Activated naive CD4-positive, alpha-beta T cell treated with anti-CD3 and anti-CD28 coated beads, Interleukin-2, amount 50 U/mL, for 16 hours (primary cell): ENCODE measurements around the gene ARL5A.

ENCODE experiments used
- DNase-seq: peaks from one replicate; pipeline ENCODE4 v3.0.0-alpha.2; 2020

ARL5A gene

DNA sequence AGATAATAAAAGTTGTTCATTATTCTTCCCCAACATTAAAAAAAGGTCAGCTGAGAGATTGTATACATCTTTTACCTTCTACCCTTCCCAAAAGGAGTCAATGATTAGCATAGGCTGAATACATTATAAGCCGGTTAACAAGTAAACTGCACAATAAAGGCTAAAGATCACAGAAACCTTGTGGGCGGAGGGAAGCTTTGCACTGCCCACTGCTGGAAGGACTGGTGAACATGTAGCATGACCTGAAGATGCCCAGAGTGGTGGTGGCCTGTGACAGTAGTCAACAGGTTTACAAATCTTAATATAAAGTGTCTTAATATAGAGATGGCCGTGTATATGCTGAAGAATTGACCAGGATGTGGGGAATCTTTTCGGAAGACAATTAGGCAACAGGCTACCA lies 35.6 kb downstream of the ARL5A start:
- DNase-seq = no peak

GRCh38 chr2:151791545-151791944 lies 36.7 kb downstream of the ARL5A start:
- DNase-seq = no peak

- no peak for DNase-seq
Observed at GRCh38 chr2:151790689-151791088, 37.5 kb downstream of the ARL5A start.

DNA sequence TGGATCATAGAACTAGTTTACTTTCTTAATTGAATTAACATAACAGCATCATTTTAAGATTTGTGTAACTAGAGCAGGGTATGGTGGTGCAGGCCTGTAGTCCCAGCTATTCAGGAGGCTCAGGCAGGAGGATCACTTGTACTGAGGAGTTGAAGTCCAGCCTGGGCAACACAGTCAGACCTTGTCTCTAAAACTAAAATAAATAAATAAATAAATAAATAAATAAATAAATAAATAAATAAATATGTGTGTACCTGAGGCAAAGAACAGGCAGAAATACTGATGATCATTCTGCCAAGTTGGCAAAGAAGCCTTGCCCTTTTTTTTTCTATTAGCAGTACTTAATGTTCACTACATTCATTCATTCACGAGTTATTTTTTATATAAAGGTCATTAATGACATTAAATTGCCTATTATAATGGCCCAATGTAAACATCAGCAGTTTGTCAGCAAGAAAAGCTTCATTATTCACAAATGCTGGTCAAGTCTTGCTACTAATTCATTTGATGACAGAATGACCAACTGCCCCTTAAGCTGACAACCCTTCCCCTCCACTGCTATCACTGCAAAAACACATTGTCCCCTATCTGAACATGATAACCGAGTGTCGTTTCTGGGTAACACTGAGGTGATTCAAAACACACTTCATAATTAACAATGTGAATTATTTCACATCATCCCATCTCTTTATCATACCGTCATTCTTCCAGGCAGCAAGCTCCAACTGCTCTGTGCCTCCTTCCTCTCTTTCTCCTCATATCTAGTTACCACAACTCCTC lies 39.0 kb downstream of the ARL5A start:
- no peak for DNase-seq

- no peak for DNase-seq
Observed at GRCh38 chr2:151786483-151786882, 41.7 kb downstream of the ARL5A start.

DNA sequence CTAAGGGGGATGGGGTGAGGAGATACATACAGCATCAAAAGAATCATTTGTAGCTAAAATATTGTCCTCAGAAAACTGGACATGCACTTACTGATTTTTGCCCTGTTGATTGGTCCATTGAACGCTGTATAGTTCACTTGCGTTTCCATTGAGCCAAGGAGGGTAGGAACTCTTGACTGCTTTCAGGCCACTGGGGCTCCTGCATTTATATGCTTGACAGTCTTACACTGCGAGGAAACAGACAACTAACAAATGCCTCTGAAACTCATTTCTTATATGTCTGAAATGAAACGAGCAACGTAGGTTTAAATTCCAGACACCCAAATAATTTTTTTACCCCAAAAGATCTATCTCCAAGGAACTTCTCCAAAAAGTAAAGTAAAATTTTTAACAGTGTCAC lies 42.1 kb downstream of the ARL5A start:
- no peak for DNase-seq

DNA sequence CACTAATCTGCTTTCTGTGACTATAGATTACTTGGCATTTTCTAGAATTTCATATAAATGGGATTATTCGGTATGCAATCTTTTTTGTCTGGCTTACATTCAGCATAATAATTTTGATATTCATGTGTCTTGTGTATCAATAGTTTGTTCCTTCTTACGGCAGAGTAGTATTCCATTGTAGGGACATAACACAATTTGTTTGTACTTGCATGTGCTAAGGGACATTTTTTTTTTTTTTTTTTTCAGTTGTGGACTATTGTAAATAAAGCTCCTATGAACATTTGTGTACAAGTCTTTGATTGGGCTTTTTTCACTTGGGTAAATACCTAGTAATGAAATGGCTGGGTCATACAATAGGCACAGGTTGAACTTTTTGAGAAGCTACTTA lies 45.1 kb downstream of the ARL5A start:
- DNase-seq = no peak

- DNase-seq = no peak
Observed at GRCh38 chr2:151782378-151783132, 45.7 kb downstream of the ARL5A start.

GRCh38 chr2:151781642-151782041 lies 46.6 kb downstream of the ARL5A start:
- DNase-seq = no peak

DNA sequence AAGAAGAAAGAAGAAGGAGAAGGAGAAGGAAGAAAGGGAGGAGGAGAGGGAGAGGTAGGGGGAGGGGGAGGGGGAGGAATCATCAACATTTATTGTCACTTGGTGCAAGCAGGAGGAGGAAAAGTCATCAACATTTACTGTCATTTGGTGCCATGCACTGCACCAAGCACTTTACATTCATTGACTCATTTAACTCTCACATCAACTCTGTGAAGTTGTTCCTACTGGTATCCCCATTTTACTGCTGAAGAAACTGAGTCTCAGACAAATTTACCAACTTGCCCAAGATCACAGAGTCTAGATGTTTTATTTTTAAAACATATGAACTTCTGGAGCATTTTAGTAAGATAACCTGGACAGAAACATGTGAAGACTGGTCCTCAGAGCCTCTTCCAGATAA lies 47.3 kb downstream of the ARL5A start:
- no peak for DNase-seq

- DNase-seq = no peak
Observed at GRCh38 chr2:151777935-151778334, 50.3 kb downstream of the ARL5A start.

DNA sequence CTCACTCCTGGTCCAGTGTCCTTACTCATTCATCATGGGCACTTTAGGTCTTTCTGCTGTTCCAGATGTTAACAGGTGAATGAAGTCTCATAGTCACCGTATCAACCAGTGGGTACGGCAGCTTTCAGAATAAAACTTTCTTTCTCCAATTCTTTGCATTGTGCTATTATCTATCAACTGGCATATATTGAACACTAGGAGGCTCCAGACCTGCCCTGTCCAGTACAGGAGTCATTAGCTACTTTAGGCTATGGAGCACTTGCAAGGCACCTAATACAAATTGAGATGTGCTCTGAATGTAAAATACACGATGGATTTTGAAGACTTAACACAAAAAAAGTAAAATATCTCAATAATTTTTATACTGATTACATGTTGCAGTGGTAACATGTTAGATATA lies 50.7 kb downstream of the ARL5A start:
- DNase-seq = no peak

GRCh38 chr2:151776367-151776766 lies 51.9 kb downstream of the ARL5A start:
- DNase-seq = no peak

GRCh38 chr2:151775057-151775740 lies 53.0 kb downstream of the ARL5A start:
- DNase-seq = no peak

GRCh38 chr2:151774506-151774905 lies 53.7 kb downstream of the ARL5A start:
- no peak for DNase-seq

GRCh38 chr2:151771599-151772358 lies 56.4 kb downstream of the ARL5A start:
- DNase-seq = no peak

GRCh38 chr2:151770995-151771394 lies 57.2 kb downstream of the ARL5A start:
- DNase-seq = no peak

GRCh38 chr2:151769606-151770005 lies 58.6 kb downstream of the ARL5A start:
- DNase-seq = no peak

GRCh38 chr2:151767536-151767935 lies 60.7 kb downstream of the ARL5A start:
- DNase-seq = no peak

DNA sequence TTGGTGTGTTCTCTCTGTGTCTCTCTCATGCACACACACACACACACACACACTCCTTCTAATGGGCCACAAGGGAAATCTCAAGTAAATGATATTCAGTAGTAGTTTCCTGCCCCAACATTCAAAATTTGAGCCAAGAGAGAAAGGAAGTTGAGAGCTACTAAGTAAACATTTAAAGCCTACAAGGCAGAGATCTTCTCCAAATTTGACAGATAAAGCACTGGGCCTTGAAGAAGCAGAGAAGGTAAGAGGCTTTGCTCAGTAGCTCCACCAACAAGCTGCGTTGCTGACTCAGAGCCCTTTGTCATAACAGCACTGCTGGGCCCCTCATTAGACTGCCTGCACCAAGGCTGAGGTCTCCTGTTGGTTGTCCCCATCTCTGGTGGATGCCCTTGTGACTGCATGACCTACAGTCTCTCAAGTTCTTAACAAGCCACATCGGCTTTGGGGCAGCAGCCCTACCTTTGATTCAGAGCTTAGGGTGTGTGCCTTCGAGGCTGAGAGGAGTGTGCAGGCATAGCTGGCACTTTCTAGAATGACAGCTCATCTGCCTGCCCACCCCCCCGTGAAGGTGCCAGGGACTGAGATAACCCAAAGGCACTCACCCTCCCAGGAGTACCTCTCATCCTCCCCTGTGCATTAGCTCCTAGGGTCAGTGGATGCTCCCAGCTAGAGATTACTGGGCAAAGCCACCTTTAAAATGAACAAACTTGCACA lies 61.6 kb downstream of the ARL5A start:
- no peak for DNase-seq

DNA sequence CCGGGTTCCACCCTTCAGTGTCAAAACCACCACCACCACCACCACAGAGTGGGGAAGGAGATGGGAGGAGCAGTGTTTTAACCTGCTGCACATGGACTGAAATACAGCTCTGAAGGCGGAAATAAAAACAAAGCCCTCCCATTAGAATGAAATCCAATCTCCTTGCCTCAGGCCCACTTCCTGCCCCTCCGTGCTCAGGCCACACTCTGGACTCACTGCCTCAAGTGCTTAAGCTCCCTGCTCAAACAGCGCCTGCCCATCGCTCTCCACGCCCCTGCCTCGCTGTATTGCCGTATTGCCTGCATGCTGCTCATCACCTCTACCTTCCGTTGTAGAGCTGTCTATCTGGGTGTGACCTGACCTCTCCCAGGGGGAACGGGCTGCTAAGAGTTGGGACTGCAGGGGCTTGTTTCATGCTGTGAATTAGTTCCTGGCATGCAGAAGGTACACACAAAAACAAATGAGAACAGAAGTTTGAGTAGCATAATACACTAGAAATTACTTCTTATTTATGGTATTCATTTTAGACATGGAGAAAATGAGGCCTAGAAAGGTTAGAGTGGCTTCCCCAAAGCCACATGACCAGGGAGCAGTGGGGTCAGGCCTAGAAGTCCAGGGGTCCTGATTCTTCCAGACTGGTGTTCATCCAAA lies 62.3 kb downstream of the ARL5A start:
- DNase-seq = no peak

GRCh38 chr2:151762694-151763093 lies 65.5 kb downstream of the ARL5A start:
- no peak for DNase-seq
